Superior temporal gyrus (tissue), 1 donor: Measurements from ENCODE around the gene CDY1.
"Not testable (repeated sequence)": the region's sequence is repeated elsewhere in the genome, so short reads cannot be mapped to it uniquely, and the experiment has no call there.

Experiments
- DNase-seq: peaks from one replicate; pipeline ENCODE4 v3.0.0-alpha.2; 2016; ENCODE audit errors: extremely low spot score

CDY1 gene, protein sequence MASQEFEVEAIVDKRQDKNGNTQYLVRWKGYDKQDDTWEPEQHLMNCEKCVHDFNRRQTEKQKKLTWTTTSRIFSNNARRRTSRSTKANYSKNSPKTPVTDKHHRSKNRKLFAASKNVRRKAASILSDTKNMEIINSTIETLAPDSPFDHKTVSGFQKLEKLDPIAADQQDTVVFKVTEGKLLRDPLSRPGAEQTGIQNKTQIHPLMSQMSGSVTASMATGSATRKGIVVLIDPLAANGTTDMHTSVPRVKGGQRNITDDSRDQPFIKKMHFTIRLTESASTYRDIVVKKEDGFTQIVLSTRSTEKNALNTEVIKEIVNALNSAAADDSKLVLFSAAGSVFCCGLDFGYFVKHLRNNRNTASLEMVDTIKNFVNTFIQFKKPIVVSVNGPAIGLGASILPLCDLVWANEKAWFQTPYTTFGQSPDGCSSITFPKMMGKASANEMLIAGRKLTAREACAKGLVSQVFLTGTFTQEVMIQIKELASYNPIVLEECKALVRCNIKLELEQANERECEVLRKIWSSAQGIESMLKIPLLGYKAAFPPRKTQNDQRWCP

GRCh38 chrY:25621817-25622216 lies at the start of gene CDY1:
TSS of gene CDY1 (plus strand) at chrY:25622117. CDS start at chrY:25622443, 326 bp downstream.
- DNase-seq = not testable (repeated sequence)

DNA sequence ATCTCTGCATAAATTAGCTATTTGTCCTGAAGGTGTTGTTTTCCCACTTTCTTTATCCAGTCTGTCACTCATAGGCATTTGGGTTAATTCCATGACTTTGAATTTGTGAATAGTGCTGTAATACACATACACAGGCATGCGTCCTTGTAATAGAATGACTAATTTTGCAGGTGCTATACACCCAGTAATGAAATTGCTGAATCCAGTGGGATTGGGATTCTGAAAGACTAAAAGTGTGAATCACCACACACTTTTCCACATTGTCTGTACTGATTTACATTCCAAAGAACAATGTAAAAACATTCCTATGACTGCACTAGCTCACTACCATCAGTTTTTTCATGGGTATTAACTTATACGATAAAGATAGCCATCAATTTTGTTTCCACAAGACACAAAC lies 28.6 kb upstream of the CDY1 start:
- DNase-seq = not testable (repeated sequence)

- DNase-seq = not testable (repeated sequence)
Measured at GRCh38 chrY:25620209-25620608, 1.7 kb upstream of the CDY1 start.

DNA sequence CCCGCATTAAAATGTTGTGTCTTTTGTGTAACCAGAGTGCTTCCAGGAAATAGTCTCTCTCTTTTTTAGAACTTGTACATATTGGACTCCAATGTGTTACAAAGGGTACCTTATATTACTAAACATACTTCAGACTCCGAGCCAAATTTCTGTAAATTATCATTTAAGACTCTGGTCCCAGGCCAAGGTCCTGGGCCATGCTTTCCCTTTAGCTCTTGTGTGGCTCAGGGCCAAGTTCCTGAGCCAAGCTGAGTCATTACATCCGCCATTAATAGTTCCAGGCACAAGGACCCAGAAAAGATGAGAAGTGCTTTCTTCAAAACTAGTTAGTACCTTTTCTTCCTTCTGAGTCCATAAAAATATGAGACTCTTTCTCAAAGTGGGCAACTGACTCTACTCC lies 4.6 kb downstream of the CDY1 start:
- DNase-seq = not testable (repeated sequence)

DNA sequence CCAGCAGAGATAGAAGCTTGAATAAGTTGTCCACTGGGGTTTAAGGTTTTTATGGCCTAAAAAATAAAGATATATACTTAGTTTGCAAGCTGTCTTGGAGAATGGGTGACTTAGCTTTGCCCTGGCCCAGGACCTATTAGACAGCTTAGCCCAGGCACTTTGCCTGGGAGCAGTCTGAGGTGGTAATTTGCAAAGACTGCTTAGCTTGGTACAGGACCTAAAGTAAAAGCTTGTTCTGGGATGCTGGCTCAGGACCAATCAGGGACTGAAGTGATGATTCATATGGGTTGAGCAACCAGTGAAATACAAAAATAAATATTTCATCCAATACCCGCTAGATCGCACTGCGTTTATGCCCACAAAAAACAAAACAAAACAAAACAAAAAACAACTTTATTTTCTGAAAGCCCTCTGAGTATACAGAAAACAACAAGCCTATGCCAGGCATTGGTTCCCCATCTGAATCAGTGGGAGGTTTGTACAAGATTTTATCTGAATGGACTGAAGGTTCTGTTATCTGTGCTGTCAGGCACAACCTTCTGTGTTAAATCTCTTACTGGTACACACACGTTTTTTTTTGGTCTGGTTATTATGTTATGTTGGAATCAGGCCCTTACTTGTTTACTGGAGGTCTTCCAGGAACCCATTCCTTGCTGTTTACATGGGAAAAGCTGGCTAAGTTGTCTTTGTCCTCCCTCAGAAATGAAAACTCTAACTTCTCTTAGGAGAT lies 8.6 kb downstream of the CDY1 start:
- not testable (repeated sequence) for DNase-seq

DNA sequence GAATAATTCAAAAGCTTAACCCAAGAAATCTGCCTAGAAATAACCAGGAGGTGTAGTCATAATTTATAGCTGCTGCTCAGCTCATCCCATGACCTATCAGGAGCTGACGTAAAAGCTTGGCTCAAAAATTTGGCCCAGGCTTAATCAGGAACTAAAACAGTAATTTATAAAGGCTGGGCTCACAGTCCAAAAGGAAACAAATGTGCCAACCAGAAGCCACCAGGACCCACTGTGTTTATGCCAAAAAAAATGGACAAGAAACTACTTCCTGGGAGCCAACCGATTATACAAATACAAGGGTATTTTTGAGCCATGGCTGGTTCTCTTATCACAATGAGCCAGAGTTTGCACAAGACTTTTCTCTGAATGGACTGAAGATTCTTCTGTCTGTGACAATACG lies 17.9 kb downstream of the CDY1 start:
- DNase-seq = not testable (repeated sequence)

GRCh38 chrY:25643024-25643915 lies 21.4 kb downstream of the CDY1 start:
- not testable (repeated sequence) for DNase-seq
